Measurements from ENCODE around the gene CCDC9. TPM values are rescaled to one million over a fixed set of nuclear protein-coding genes. Genes with fewer than 3 reads are reported as not detected.

CCDC9 gene
- total and polyA plus RNA-seq, 2 donors (not counting 1 experiment from before 2014, with no cell fraction given): 7.2 to 8.1 TPM

- no peak overlapping the region for H3K4me2 ChIP-seq (ENCODE audit: extremely low read depth, insufficient read depth, low read length)
- no peaks in the 10 kb centered on the region for H3K36me3 ChIP-seq (ENCODE audit: control insufficient read depth, insufficient read depth, low read length)
- H3K4me3 ChIP-seq (replicated peaks in 1 of 4; ENCODE audit: control extremely low read depth in 1 of 4, insufficient read depth in 1 of 4, low read depth in 3 of 4, low read length in 4 of 4): no peak overlapping the region
- no peaks in the 10 kb centered on the region for H3K9me3 ChIP-seq (ENCODE audit: control insufficient read depth, insufficient read depth, low read depth, low read length)
- H2AFZ ChIP-seq (ENCODE audit: low read length): no peak overlapping the region
- no peak overlapping the region for H3K9ac ChIP-seq (ENCODE audit: insufficient read depth, low read length)
- no peak for DNase-seq (ENCODE audit: low read depth in 2 of 2)
- TF ChIP-seq CTCF (conservative IDR thresholded peaks at IDR 0.05 in 1 of 2, IDR thresholded peaks at IDR 0.05 in 1 of 2; ENCODE audit: low read depth in 1 of 2, low read length in 2 of 2): no peak
- TF ChIP-seq EZH2 (IDR thresholded peaks at IDR 0.05; ENCODE audit: low read length, missing control alignments): no peak
- no peaks in the 10 kb centered on the region for H4K20me1 ChIP-seq (ENCODE audit: control insufficient read depth, extremely low read depth, insufficient read depth, low read length)
- H3K27ac ChIP-seq (ENCODE audit: insufficient read depth, low read length): no peak overlapping the region
- H3K27me3 ChIP-seq (ENCODE audit: control insufficient read depth, insufficient read depth, low read length): no peaks in the 10 kb centered on the region
- H3K79me2 ChIP-seq (ENCODE audit: control insufficient read depth, insufficient read depth, low read length): no peaks in the 10 kb centered on the region
- peaks cover 14% of the 10 kb centered on the region for H3K4me1 ChIP-seq (ENCODE audit: control insufficient read depth, extremely low read depth, insufficient read depth, low read length)
Observed at GRCh38 chr19:47240556-47240955, 15.8 kb upstream of the CCDC9 start.

- H3K9ac ChIP-seq (ENCODE audit: insufficient read depth, low read length): peak overlapping the region; percentile 16
- peak overlapping the region in 1 of 4 experiments; percentile 19 for H3K4me3 ChIP-seq (replicated peaks in 1 of 4; ENCODE audit: control extremely low read depth in 1 of 4, insufficient read depth in 1 of 4, low read depth in 3 of 4, low read length in 4 of 4)
- H3K4me2 ChIP-seq (ENCODE audit: extremely low read depth, insufficient read depth, low read length): peak overlapping the region; percentile 84
- no peak for TF ChIP-seq EZH2 (IDR thresholded peaks at IDR 0.05; ENCODE audit: low read length, missing control alignments)
- TF ChIP-seq CTCF (conservative IDR thresholded peaks at IDR 0.05 in 1 of 2, IDR thresholded peaks at IDR 0.05 in 1 of 2; ENCODE audit: low read depth in 1 of 2, low read length in 2 of 2): no peak
- no peak overlapping the region for H3K27ac ChIP-seq (ENCODE audit: insufficient read depth, low read length)
- H4K20me1 ChIP-seq (ENCODE audit: control insufficient read depth, extremely low read depth, insufficient read depth, low read length): no peaks in the 10 kb centered on the region
- H2AFZ ChIP-seq (ENCODE audit: low read length): peak overlapping the region; percentile 29
- no peaks in the 10 kb centered on the region for H3K27me3 ChIP-seq (ENCODE audit: control insufficient read depth, insufficient read depth, low read length)
- peaks cover 14% of the 10 kb centered on the region for H3K4me1 ChIP-seq (ENCODE audit: control insufficient read depth, extremely low read depth, insufficient read depth, low read length)
- DNase-seq (ENCODE audit: low read depth in 2 of 2): peak; percentile 76 to 77
- no peaks in the 10 kb centered on the region for H3K79me2 ChIP-seq (ENCODE audit: control insufficient read depth, insufficient read depth, low read length)
- H3K36me3 ChIP-seq (ENCODE audit: control insufficient read depth, insufficient read depth, low read length): no peaks in the 10 kb centered on the region
- H3K9me3 ChIP-seq (ENCODE audit: control insufficient read depth, insufficient read depth, low read depth, low read length): no peaks in the 10 kb centered on the region
Observed at GRCh38 chr19:47240996-47241918, 15.1 kb upstream of the CCDC9 start.

GRCh38 chr19:47241919-47242577 is 14.3 kb upstream of the CCDC9 start:
- Histone ChIP-seq H3K36me3 (ENCODE audit: control insufficient read depth, insufficient read depth, low read length) (no peaks in the 10 kb centered on the region), H3K79me2 (ENCODE audit: control insufficient read depth, insufficient read depth, low read length) (no peaks in the 10 kb centered on the region), H3K27ac (ENCODE audit: insufficient read depth, low read length) (no peak overlapping the region), H4K20me1 (ENCODE audit: control insufficient read depth, extremely low read depth, insufficient read depth, low read length) (no peaks in the 10 kb centered on the region), H3K9ac (ENCODE audit: insufficient read depth, low read length) (no peak overlapping the region), H3K4me1 (ENCODE audit: control insufficient read depth, extremely low read depth, insufficient read depth, low read length) (peaks cover 14% of the 10 kb centered on the region), H2AFZ (ENCODE audit: low read length) (no peak overlapping the region), H3K27me3 (ENCODE audit: control insufficient read depth, insufficient read depth, low read length) (no peaks in the 10 kb centered on the region), H3K9me3 (ENCODE audit: control insufficient read depth, insufficient read depth, low read depth, low read length) (no peaks in the 10 kb centered on the region), H3K4me3 (replicated peaks in 1 of 4; ENCODE audit: control extremely low read depth in 1 of 4, insufficient read depth in 1 of 4, low read depth in 3 of 4, low read length in 4 of 4) (no peak overlapping the region), H3K4me2 (ENCODE audit: extremely low read depth, insufficient read depth, low read length) (no peak overlapping the region)
- TF ChIP-seq CTCF (conservative IDR thresholded peaks at IDR 0.05 in 1 of 2, IDR thresholded peaks at IDR 0.05 in 1 of 2; ENCODE audit: low read depth in 1 of 2, low read length in 2 of 2) (no peak), EZH2 (IDR thresholded peaks at IDR 0.05; ENCODE audit: low read length, missing control alignments) (no peak)
- DNase-seq (ENCODE audit: low read depth in 2 of 2): peak; percentile 12 to 15

Measured in fibroblast of lung (primary cell).